GM13977 (cell line): Measurements from ENCODE around the gene FBXO46.

Experiments
- DNase-seq: peaks from one replicate; pipeline ENCODE4 v3.0.0; 2012; ENCODE audit warnings: low spot score
- CTCF ChIP-seq: IDR thresholded peaks from 2 replicates; pipeline ENCODE4 v1.5.1; 2012; ENCODE audit warnings: mild to moderate bottlenecking, control low read depth; ENCODE audit not compliant: insufficient read depth; ENCODE audit errors: extremely low read depth, missing control alignments
- in situ Hi-C: fragments of 300-500 bp; cut with MboI; formaldehyde crosslinking; loops from one replicate; pipeline ENCODE4 v1.12.0; 2022; ENCODE audit warnings: low sequenced_read_pairs, low pct_unique_long_range_greater_than_20kb, mixed read lengths, inconsistent platforms; ENCODE audit not compliant: unreplicated experiment

The FBXO46 gene

GRCh38 chr19:45681391-45682015 lies 49.2 kb downstream of the FBXO46 start:
- in situ Hi-C loops, result no loop called here

GRCh38 chr19:45677351-45678230 lies 53.1 kb downstream of the FBXO46 start:
- TF ChIP-seq CTCF, result no peak
- in situ Hi-C loops, result no loop called here
- DNase-seq, result peak; percentile 93

More at GRCh38 chr19:45681391-45682015, 49.2 kb downstream of the FBXO46 start:
- peak; percentile 94 for TF ChIP-seq CTCF
- peak; percentile 90 for DNase-seq

- no peak for TF ChIP-seq CTCF
- in situ Hi-C loops, result no loop called here
- DNase-seq, result peak; percentile 56
Observed at GRCh38 chr19:45676851-45677263, 53.8 kb downstream of the FBXO46 start.

- in situ Hi-C loops, result no loop called here
- no peak for DNase-seq
- no peak for TF ChIP-seq CTCF
Observed at GRCh38 chr19:45674946-45675345, 55.8 kb downstream of the FBXO46 start.

GRCh38 chr19:45670670-45671453 lies 59.8 kb downstream of the FBXO46 start:
- no peak for TF ChIP-seq CTCF
- in situ Hi-C loops, result no loop called here
- DNase-seq, result peak; percentile 97

- no peak for DNase-seq
- no peak for TF ChIP-seq CTCF
- in situ Hi-C loops, result no loop called here
Observed at GRCh38 chr19:45668342-45668871, 62.3 kb downstream of the FBXO46 start.
